NCI-H748 treated with DMSO at 0.1 percent for 48 hours (cell line): ENCODE measurements around the gene SCN8A.
"Not testable (repeated sequence)": the region's sequence is repeated elsewhere in the genome, so short reads cannot be mapped to it uniquely, and the experiment has no call there.

ENCODE experiments used
- DNase-seq: peaks from one replicate; lab custom pipeline; 2025; lab: John Stamatoyannopoulos, UW

Gene SCN8A

DNA sequence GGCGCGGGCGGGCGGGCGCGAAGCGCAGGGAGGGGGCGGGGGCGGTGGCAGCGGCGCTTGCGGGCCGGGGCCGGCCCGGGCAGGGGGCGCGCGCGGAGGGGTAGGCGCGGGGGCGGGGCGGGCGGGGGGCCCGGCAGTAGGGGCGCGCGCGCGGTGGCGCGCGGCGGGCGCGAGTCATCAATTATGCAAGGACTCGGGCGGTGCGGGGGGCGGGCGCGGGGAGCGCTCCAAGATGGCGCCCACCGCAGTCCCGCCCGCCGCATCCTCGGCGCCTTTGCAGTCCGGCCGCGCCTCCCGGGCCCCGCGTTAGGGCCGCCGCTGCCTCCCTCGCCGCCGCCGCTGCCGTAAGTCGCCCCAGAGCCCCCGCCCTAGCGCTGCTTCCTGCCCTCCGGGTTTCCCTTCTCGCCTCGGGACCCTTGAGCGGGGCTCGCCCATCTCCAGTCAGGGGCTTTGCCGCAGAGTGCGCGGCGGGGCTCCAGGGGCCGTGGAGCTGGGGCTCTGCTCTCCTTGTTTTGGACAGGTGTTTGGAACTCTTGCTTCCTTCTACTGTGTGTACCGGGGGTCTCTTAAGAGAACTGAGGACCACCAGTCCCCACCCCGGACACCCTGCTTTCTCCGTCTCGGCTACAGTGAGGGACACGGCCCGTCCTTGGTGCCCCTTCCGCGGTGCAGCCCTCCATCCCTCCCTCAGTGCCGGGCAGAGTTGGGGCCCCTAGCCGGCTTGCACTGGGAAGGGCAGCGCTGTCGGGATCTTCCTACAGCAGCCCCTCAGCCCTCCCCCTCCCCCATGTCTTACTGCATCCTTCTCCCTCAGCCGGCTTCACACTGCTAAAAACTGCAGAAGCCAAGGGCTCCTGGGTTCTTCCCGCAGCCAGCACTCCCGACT lies at the start of gene SCN8A:
Gene SCN8A (plus strand): TSS at position 218 of the 886 bp plus-strand sequence. CDS start 71,585 bp downstream, outside the sequence.
- DNase-seq, result peak; percentile 68

DNA sequence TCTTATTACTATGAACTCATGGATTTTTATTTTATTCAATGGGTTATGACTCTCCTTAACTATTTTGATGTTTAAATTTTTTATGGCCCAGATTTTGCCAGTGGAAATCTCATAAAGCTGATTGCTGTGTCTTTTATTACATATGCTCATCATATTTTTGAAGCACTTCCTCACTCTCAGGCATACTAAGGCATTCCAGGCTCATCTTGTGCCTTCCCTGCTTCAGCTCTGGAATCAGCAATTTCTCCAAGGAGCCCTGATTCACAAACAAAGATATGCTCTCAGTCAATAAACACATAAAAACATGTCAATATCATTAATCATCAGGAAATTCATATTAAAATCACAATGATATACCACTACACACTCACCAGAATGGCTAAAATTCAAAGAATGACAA lies 44.9 kb upstream of the SCN8A start:
- DNase-seq, result no peak

- DNase-seq, result no peak
Observed at GRCh38 chr12:51547606-51548005, 43.4 kb upstream of the SCN8A start.

DNA sequence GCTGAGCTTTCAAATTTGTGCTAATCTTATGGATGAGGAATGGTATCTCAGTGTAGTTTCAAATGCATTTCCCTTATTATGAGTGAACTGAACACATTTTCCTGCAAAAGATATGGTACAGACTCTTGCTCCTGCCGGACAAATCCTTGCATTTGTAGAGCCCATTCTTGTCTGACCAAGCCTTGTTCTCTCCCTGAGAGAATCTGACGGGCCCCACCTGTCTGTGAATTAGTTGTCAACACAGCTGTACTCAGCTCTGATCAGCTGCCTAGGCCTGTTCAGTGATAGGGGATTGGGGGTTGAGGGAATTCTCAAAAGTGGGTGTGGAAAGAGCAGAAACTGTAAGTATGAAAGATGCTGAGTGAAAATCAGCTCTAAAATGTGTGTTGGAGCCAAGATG lies 42.8 kb upstream of the SCN8A start:
- peak; percentile 40 for DNase-seq

DNA sequence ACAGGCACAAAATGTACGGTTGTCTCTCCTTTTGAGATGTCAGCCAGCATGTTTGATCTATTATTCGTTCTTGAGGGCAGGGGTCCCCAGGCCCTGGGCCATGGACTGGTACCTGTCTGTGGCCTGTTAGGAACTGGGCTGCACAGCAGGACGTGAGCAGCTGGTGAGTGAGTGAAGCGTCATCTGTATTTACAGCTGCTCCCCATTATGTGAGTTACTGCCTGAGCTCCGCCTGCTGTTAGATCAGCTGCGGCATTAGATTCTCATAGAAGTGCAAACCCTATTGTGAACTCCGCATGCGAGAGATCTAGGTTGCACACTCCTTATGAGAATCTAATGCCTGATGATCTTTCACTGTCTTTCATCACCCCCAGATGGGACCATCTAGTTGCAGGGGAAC lies 41.4 kb upstream of the SCN8A start:
- DNase-seq, result peak; percentile 82

DNA sequence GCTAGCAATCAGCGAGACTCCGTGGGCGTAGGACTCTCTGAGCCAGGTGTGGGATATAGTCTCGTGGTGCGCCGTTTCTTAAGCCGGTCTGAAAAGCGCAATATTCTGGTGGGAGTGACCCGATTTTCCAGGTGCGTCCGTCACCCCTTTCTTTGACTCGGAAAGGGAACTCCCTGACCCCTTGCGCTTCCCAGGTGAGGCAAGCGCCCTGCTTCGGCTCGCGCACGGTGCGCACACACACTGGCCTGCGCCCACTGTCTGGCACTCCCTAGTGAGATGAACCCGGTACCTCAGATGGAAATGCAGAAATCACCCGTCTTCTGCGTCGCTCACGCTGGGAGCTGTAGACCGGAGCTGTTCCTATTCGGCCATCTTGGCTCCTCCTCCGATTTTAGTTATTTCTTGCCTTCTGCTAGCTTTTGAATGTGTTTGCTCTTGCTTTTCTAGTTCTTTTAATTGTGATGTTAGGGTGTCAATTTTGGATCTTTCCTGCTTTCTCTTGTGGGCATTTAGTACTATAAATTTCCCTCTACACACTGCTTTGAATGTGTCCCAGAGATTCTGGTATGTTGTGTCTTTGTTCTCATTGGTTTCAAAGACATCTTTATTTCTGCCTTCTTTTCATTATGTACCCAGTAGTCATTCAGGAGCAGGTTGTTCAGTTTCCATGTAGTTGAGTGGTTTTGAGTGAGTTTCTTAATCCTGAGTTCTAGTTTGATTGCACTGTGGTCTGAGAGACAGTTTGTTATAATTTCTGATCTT lies 22.6 kb upstream of the SCN8A start:
- not testable (repeated sequence) for DNase-seq

- no peak for DNase-seq
Observed at GRCh38 chr12:51579321-51579850, 11.6 kb upstream of the SCN8A start.

- DNase-seq, result no peak
Observed at GRCh38 chr12:51589060-51589459, 2.0 kb upstream of the SCN8A start.

- no peak for DNase-seq
Observed at GRCh38 chr12:51589557-51590176, 1.4 kb upstream of the SCN8A start.

GRCh38 chr12:51590347-51591015 lies 552 bp upstream of the SCN8A start:
- peak; percentile 73 for DNase-seq

- DNase-seq, result no peak
Observed at GRCh38 chr12:51592034-51592705, 1.1 kb downstream of the SCN8A start.

DNA sequence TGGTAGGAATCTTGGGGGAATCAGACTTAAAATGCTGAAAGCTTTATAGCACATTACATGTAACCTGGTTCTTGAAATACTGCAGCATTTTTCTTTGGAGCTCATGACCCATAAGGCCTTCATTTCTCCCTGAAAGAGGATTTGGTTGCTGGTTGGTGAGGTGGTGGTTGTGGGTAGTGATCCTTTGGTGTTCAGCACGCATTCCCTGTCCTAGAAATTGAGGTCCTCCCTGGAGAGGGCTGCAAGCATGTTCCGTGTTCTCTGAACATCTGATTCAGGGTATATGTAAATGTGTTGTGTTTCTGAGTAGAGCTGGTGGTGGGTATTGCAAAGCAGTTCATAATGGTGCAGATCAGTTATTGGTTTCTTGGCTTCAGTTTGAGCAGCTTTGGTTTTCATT lies 2.0 kb downstream of the SCN8A start:
- DNase-seq, result no peak

- no peak for DNase-seq
Observed at GRCh38 chr12:51593539-51593938, 2.5 kb downstream of the SCN8A start.

GRCh38 chr12:51598156-51598555 lies 7.1 kb downstream of the SCN8A start:
- no peak for DNase-seq

GRCh38 chr12:51600721-51601120 lies 9.7 kb downstream of the SCN8A start:
- no peak for DNase-seq

GRCh38 chr12:51601241-51601640 lies 10.2 kb downstream of the SCN8A start:
- DNase-seq, result no peak

GRCh38 chr12:51605896-51606295 lies 14.9 kb downstream of the SCN8A start:
- DNase-seq, result not testable (repeated sequence)

DNA sequence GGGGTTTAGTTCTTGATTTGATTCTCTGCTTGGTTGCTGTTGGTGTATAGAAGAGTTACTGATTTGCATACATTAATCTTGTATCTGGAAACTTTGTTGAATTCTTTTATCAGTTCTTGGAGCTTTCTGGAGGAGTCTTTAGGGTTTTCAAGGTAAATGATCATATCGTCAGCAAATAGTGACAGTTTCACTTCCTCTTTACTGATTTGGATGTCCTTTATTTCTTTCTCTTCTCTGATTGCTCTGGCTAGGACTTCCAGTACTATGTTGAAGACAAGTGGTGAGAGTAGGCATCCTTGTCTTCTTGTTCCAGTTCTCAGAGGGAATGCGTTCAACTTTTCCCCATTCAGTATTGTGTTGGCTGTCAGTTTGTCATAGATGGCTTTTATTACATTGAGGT lies 16.2 kb downstream of the SCN8A start:
- DNase-seq, result not testable (repeated sequence)

- DNase-seq, result no peak
Observed at GRCh38 chr12:51620448-51620847, 29.4 kb downstream of the SCN8A start.

DNA sequence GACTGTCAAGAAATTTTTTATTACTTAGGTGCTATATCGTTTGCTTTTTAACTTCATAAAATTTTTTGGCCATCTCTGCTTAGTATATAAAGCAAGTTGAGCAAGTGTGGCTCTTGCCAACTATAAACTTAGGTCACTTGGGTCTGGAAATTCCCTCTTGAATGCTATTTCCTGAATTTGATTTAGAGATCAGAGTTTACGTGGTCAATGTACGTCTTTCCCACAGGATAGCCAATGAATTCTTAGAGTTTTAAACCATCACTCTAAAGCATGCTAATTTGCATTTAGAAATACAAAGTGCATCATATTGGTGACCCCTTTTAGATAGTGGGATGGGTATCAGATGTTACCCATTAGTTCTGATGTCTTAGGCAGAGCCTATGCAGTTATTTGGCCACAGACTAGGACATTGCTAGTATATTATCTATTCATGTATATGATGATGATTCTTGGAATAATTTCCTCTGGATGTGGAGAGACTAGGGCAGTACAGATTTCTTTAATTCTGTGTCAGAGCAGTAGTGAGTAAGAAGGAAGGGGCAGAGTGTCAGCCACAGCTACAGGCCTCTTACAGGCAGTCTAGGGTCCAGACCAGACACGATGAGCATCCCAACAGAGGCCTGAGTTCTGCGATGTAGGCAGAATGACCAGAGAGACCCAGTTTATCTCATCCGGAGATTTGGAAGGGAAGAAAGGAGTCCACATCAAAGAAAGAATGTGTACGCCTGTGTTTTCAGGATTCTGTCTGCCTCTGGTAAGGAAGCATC lies 30.3 kb downstream of the SCN8A start:
- no peak for DNase-seq
